Stimulated activated CD8-positive, alpha-beta memory T cell treated with anti-CD3 and anti-CD28 coated beads, Interleukin-2, amount 100 ng/mL, for 48 hours (primary cell): Measurements from ENCODE around the gene SARDH.
A peak's percentile ranks its signal among the peaks of the same experiment; 100 is the strongest.

Experiments used
- DNase-seq, 2 donors: peaks; one replicate each; pipeline ENCODE4 v3.0.0-alpha.2; 2020; ENCODE audit warnings: low read depth in 2 of 2

Gene SARDH

GRCh38 chr9:133733796-133734533 is 4.2 kb downstream of the SARDH start:
- DNase-seq, result no peak

GRCh38 chr9:133733421-133733795 is 4.7 kb downstream of the SARDH start:
- no peak for DNase-seq

GRCh38 chr9:133732639-133733408 is 5.3 kb downstream of the SARDH start:
- DNase-seq, result no peak

GRCh38 chr9:133731876-133732638 is 6.1 kb downstream of the SARDH start:
- no peak for DNase-seq

GRCh38 chr9:133730994-133731715 is 7.0 kb downstream of the SARDH start:
- DNase-seq, result no peak

- DNase-seq, result no peak
Measured at GRCh38 chr9:133729617-133730281, 8.4 kb downstream of the SARDH start.

- DNase-seq, result no peak
Measured at GRCh38 chr9:133728856-133729616, 9.1 kb downstream of the SARDH start.

- DNase-seq, result no peak
Measured at GRCh38 chr9:133727876-133728441, 10.2 kb downstream of the SARDH start.

- no peak for DNase-seq
Measured at GRCh38 chr9:133727277-133727875, 10.8 kb downstream of the SARDH start.

- peak in 1 of 2 donors; percentile 47 for DNase-seq
Measured at GRCh38 chr9:133726401-133727276, 11.5 kb downstream of the SARDH start.

GRCh38 chr9:133725886-133726285 is 12.3 kb downstream of the SARDH start:
- DNase-seq, result no peak

GRCh38 chr9:133718563-133719315 is 19.4 kb downstream of the SARDH start:
- no peak for DNase-seq

GRCh38 chr9:133717113-133718031 is 20.8 kb downstream of the SARDH start:
- DNase-seq, result no peak

GRCh38 chr9:133716564-133717112 is 21.5 kb downstream of the SARDH start:
- DNase-seq, result no peak

GRCh38 chr9:133715866-133716563 is 22.1 kb downstream of the SARDH start:
- DNase-seq, result no peak

- no peak for DNase-seq
Measured at GRCh38 chr9:133715295-133715865, 22.8 kb downstream of the SARDH start.
